HEK293T (cell line): Measurements from ENCODE around the gene MAP4.

Source experiments
- BHLHE40 ChIP-seq: fragments of 450-650 bp; IDR thresholded peaks from 2 replicates; pipeline ENCODE4 v1.6.1; 2016; ENCODE audit warnings: mild to moderate bottlenecking, moderate library complexity, borderline replicate concordance
- CTBP1 ChIP-seq: fragments of 450-650 bp; IDR thresholded peaks from 2 replicates; pipeline ENCODE4 v1.6.1; 2016; ENCODE audit warnings: borderline replicate concordance
- ELF4 ChIP-seq: fragments of 450-650 bp; IDR thresholded peaks from 2 replicates; pipeline ENCODE4 v1.6.1; 2017; ENCODE audit warnings: antibody characterized with exemption
- FOXA1 ChIP-seq: fragments of 450-650 bp; IDR thresholded peaks from 2 replicates; pipeline ENCODE4 v1.6.1; 2016; ENCODE audit warnings: mild to moderate bottlenecking
- FOXK2 ChIP-seq: fragments of 450-650 bp; IDR thresholded peaks from 2 replicates; pipeline ENCODE4 v1.6.1; 2016; ENCODE audit warnings: mild to moderate bottlenecking
- FOXM1 ChIP-seq: fragments of 450-650 bp; IDR thresholded peaks from 2 replicates; pipeline ENCODE4 v1.6.1; 2017; ENCODE audit warnings: mild to moderate bottlenecking, borderline replicate concordance
- L3MBTL2 ChIP-seq: fragments of 450-650 bp; conservative IDR thresholded peaks from 2 replicates; pipeline ENCODE4 v1.6.1; 2016; ENCODE audit warnings: mild to moderate bottlenecking
- LEF1 ChIP-seq: fragments of 450-650 bp; IDR thresholded peaks from 2 replicates; pipeline ENCODE4 v1.6.1; 2017; ENCODE audit warnings: mild to moderate bottlenecking, borderline replicate concordance
- NFRKB ChIP-seq: fragments of 450-650 bp; IDR thresholded peaks from 2 replicates; pipeline ENCODE4 v1.6.1; 2016; ENCODE audit warnings: mild to moderate bottlenecking, moderate library complexity
- SP1 ChIP-seq: fragments of 450-650 bp; IDR thresholded peaks from 2 replicates; pipeline ENCODE4 v1.6.1; 2017
- SUZ12 ChIP-seq: fragments of 450-650 bp; IDR thresholded peaks from 2 replicates; pipeline ENCODE4 v1.6.1; 2016; ENCODE audit warnings: mild to moderate bottlenecking
- TARDBP ChIP-seq: fragments of 450-650 bp; IDR thresholded peaks from 2 replicates; pipeline ENCODE4 v1.6.1; 2016
- TF ChIP-seq, protein P1 (sequence below): fragments of 450-650 bp; IDR thresholded peaks from 2 replicates; pipeline ENCODE4 v1.6.1; 2016

DNA sequence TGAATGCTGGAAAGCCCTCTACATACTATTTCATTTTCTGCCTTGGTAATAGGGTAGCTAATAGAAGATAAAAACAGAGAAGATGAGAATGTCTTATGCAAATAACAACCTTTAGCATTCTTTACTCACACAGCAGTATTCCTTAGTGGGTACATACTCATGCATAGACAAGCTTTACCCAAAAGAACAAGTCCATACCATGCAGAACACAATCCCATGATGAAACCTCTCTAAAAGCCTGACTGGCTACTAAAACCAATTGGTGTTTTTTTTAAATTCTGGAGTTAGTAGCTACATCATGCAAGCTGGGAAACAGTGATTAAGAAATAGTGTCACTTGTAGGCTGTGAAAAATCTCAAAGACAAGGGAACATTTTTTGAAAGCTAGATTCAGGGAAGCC lies 108.4 kb downstream of the MAP4 start:
- TF ChIP-seq L3MBTL2 (no peak), SP1 (no peak), BHLHE40 (no peak), ELF4 (no peak), NFRKB (no peak), TARDBP (no peak), FOXA1 (no peak), FOXK2 (no peak), SUZ12 (no peak), LEF1 (no peak), CTBP1 (no peak), FOXM1 (no peak)
- TF ChIP-seq, protein P1, sequence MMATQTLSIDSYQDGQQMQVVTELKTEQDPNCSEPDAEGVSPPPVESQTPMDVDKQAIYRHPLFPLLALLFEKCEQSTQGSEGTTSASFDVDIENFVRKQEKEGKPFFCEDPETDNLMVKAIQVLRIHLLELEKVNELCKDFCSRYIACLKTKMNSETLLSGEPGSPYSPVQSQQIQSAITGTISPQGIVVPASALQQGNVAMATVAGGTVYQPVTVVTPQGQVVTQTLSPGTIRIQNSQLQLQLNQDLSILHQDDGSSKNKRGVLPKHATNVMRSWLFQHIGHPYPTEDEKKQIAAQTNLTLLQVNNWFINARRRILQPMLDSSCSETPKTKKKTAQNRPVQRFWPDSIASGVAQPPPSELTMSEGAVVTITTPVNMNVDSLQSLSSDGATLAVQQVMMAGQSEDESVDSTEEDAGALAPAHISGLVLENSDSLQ = no peak
